Activated T-cell treated with anti-CD3 and anti-CD28 coated beads for 48 hours (primary cell): Measurements from ENCODE around the gene ERP44.
"Not testable (repeated sequence)": the region's sequence is repeated elsewhere in the genome, so short reads cannot be mapped to it uniquely, and the experiment has no call there.

Source experiments
- DNase-seq: peaks from one replicate; pipeline ENCODE4 v3.0.0-alpha.2; 2020; ENCODE audit warnings: low read depth

Gene ERP44

GRCh38 chr9:100011062-100011681 is 87.6 kb downstream of the ERP44 start:
- no peak for DNase-seq

- DNase-seq, result no peak
Measured at GRCh38 chr9:99999797-100000196, 99.0 kb downstream of the ERP44 start.

GRCh38 chr9:99998866-99999265 is 99.9 kb downstream of the ERP44 start:
- no peak for DNase-seq

GRCh38 chr9:99998266-99998665 is 100.5 kb downstream of the ERP44 start:
- no peak for DNase-seq

- DNase-seq, result not testable (repeated sequence)
Measured at GRCh38 chr9:99990508-99990907, 108.3 kb downstream of the ERP44 start.

- no peak for DNase-seq
Measured at GRCh38 chr9:99986642-99987041, 112.2 kb downstream of the ERP44 start.

- DNase-seq, result no peak
Measured at GRCh38 chr9:99980598-99980997, 118.2 kb downstream of the ERP44 start.

- DNase-seq, result no peak
Measured at GRCh38 chr9:99978221-99978620, 120.6 kb downstream of the ERP44 start.

- DNase-seq, result no peak
Measured at GRCh38 chr9:99977033-99977792, 121.6 kb downstream of the ERP44 start.

- no peak for DNase-seq
Measured at GRCh38 chr9:99973455-99973854, 125.3 kb downstream of the ERP44 start.

GRCh38 chr9:99971410-99971809 is 127.4 kb downstream of the ERP44 start:
- DNase-seq, result no peak

- DNase-seq, result no peak
Measured at GRCh38 chr9:99970481-99970880, 128.3 kb downstream of the ERP44 start.

- DNase-seq, result no peak
Measured at GRCh38 chr9:99967457-99967856, 131.3 kb downstream of the ERP44 start.

GRCh38 chr9:99966716-99967115 is 132.1 kb downstream of the ERP44 start:
- DNase-seq, result no peak

- DNase-seq, result no peak
Measured at GRCh38 chr9:99966001-99966400, 132.8 kb downstream of the ERP44 start.

GRCh38 chr9:99964336-99964735 is 134.5 kb downstream of the ERP44 start:
- DNase-seq, result no peak

GRCh38 chr9:99962680-99963261 is 136.0 kb downstream of the ERP44 start:
- no peak for DNase-seq

- DNase-seq, result no peak
Measured at GRCh38 chr9:99955606-99956005, 143.2 kb downstream of the ERP44 start.

- no peak for DNase-seq
Measured at GRCh38 chr9:99954819-99955218, 144.0 kb downstream of the ERP44 start.

GRCh38 chr9:99953861-99954507 is 144.8 kb downstream of the ERP44 start:
- DNase-seq, result no peak

- no peak for DNase-seq
Measured at GRCh38 chr9:99948896-99949295, 149.9 kb downstream of the ERP44 start.

GRCh38 chr9:99948482-99948881 is 150.3 kb downstream of the ERP44 start:
- DNase-seq, result no peak

GRCh38 chr9:99947395-99947794 is 151.4 kb downstream of the ERP44 start:
- DNase-seq, result no peak
